Spleen (tissue), 11 donors: Measurements from ENCODE around the gene CCNB1. TPM values are rescaled to one million over a fixed set of nuclear protein-coding genes. Genes with fewer than 3 reads are reported as not detected.
"Not testable (repeated sequence)": the region's sequence is repeated elsewhere in the genome, so short reads cannot be mapped to it uniquely, and the experiment has no call there.

Experiments
- DNase-seq: peaks from one replicate; pipeline ENCODE4 v3.0.0-alpha.2; 2020
- H3K27ac ChIP-seq, 8 donors: fragments of 200-600 bp; sonication (generic) in 7 of 8; 1 replicate in 4 of 8; 2 replicates in 4 of 8; pipeline versions ENCODE4 v1.5.0 to v1.8.0; 2016 to 2021; ENCODE audit warnings: inconsistent platforms in 4 of 8, mild to moderate bottlenecking in 4 of 8, moderate library complexity in 1 of 8
- H3K27me3 ChIP-seq, 7 donors: fragments of 200-600 bp; sonication (generic) in 6 of 7; replicated peaks in 1 of 7; 1 replicate in 4 of 7; 2 replicates in 3 of 7; pipeline versions ENCODE4 v1.5.0 to v1.8.0; 2016 to 2021; ENCODE audit warnings: inconsistent platforms in 3 of 7, mild to moderate bottlenecking in 1 of 7
- H3K36me3 ChIP-seq, 6 donors: fragments of 200-600 bp; sonication (generic) in 5 of 6; 1 replicate in 4 of 6; 2 replicates in 2 of 6; pipeline versions ENCODE4 v1.5.0 to v1.8.0; 2016 to 2021; ENCODE audit warnings: inconsistent platforms in 2 of 6
- H3K4me1 ChIP-seq, 6 donors: fragments of 200-600 bp; sonication (generic) in 5 of 6; 1 replicate in 3 of 6; 2 replicates in 3 of 6; pipeline versions ENCODE4 v1.5.0 to v1.8.0; 2016 to 2021; ENCODE audit warnings: inconsistent platforms in 3 of 6
- H3K4me3 ChIP-seq, 8 donors: fragments of 200-600 bp; sonication (generic) in 7 of 8; 1 replicate in 4 of 8; 2 replicates in 4 of 8; pipeline versions ENCODE4 v1.5.0 to v1.8.0; 2016 to 2021; ENCODE audit warnings: inconsistent platforms in 4 of 8, mild to moderate bottlenecking in 4 of 8, moderate library complexity in 2 of 8
- H3K9me3 ChIP-seq, 8 donors: fragments of 200-600 bp; sonication (generic) in 7 of 8; 1 replicate in 4 of 8; 2 replicates in 4 of 8; pipeline versions ENCODE4 v1.5.0 to v1.8.0; 2016 to 2021; ENCODE audit warnings: inconsistent platforms in 4 of 8
- CTCF ChIP-seq, 11 experiments: fragments of 200-600 bp in 7 of 11; fragments of 450-650 bp in 4 of 11; sonication (generic) in 4 of 11; IDR thresholded peaks in 8 of 11; conservative IDR thresholded peaks in 3 of 11; 1 replicate in 7 of 11; 2 replicates in 4 of 11; pipeline versions ENCODE4 v1.4.0 to v1.8.0; 2016 to 2021; ENCODE audit warnings: antibody characterized with exemption in 11 of 11, inconsistent platforms in 4 of 11, mild to moderate bottlenecking in 1 of 11
- POLR2A ChIP-seq, 3 donors: fragments of 450-650 bp; IDR thresholded peaks; one replicate each; pipeline ENCODE4 v1.5.1; 2017; ENCODE audit warnings: antibody characterized with exemption in 3 of 3, mild to moderate bottlenecking in 1 of 3
- POLR2AphosphoS5 ChIP-seq, 3 donors: sonication (generic); formaldehyde crosslinking; IDR thresholded peaks; one replicate each; pipeline ENCODE4 v1.5.1; 2017; ENCODE audit warnings: antibody characterized with exemption in 3 of 3
- WGBS, 5 donors: extraction: QIAGEN DNeasy Blood & Tissue Kit in 3 of 5; methylation state at CpG; one replicate each; pipeline versions ENCODE4 v1.1.5 to v1.1.7; 2013 to 2018; 5-methylcytosine and 5-hydroxymethylcytosine counted together
- intact Hi-C: fragments of 100-400 bp; cut with DNase I; formaldehyde crosslinking; loops from one replicate; pipeline ENCODE4 v1.15.0; 2023; ENCODE audit warnings: low total_unique reads
- polyA plus RNA-seq, 3 donors: library from polyadenylated mRNA; stranded (reverse); fragments of 200-250 nt; gene quantifications; one replicate each; pipeline ENCODE4 v1.2.1, GENCODE V29; 2013
- total RNA-seq, 7 donors: library from RNA; depleted of rRNA in 3 of 7; stranded (reverse); fragments of >200 nt in 3 of 7; fragmentation: NEBNext Ultra II Directional in 4 of 7; extraction: Animal tissue kit (Norgen Biotek cat#: 25700) in 4 of 7; gene quantifications; one replicate each; pipeline versions ENCODE4 v1.1.0 to v1.2.1, GENCODE V29; 2016 to 2021
- donor health status: healthy with polysubstance abuse.
- donor health status: DM: no; HTN: no; CAD: no; lungs with moderate emphysema.
- donor health status: DM: no; HTN: no; CAD: no.
- donor health status: Bipolar disorder and iron deficiency.
- donor health status: healthy.
- donor health status: DM: no; HTN: no; CAD: no.
- donor health status: DM: yes; HTN: yes; CAD: no.

CCNB1 gene
- total and polyA plus RNA-seq, 10 donors: 3.7 to 22.6 (median 11.2) TPM

DNA sequence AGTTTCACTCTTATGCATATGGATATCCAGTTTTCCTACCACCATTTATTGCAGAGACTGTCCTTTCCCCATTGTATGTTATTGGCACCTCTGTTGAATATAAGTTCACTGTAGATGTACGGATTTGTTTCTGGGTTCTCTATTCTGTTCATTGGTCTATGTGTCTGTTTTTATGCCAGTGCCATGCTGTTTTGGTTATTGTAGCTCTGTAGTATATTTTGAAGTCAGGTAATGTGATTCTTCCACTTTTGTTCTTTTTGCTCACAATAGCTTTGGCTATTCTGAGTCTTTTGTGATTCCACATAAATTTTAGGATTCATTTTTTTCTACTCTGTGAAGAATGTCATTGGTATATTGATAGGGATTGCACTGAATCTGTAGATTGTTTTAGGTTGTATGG lies 26.1 kb upstream of the CCNB1 start:
- DNase-seq: no peak
- Histone ChIP-seq H3K27me3 (no peaks in the 10 kb centered on the region), H3K36me3 (no peaks in the 10 kb centered on the region), H3K4me1 (no peaks in the 10 kb centered on the region), H3K4me3 (no peak overlapping the region), H3K27ac (no peak overlapping the region), H3K9me3 (peaks cover 0 to 12% (median 9%) of the 10 kb centered on the region in 8 donors)
- intact Hi-C loops: no loop called here
- TF ChIP-seq POLR2A (IDR thresholded peaks at IDR 0.05): no peak
- no peak for TF ChIP-seq CTCF (IDR thresholded peaks at IDR 0.05 in 8 of 11, conservative IDR thresholded peaks at IDR 0.05 in 3 of 11)
- no peak for TF ChIP-seq POLR2AphosphoS5 (IDR thresholded peaks at IDR 0.05)
- WGBS, 5 donors: 81 to 100% (median 89%) methylated on average over 1 of the region's 1 CpG

GRCh38 chr5:69148576-69148975 lies 18.4 kb upstream of the CCNB1 start:
- DNase-seq, H3K9me3 ChIP-seq, H3K27ac ChIP-seq, H3K4me1 ChIP-seq, H3K4me3 ChIP-seq, H3K27me3 ChIP-seq, intact Hi-C loops, H3K36me3 ChIP-seq: not testable (repeated sequence)
- 94 to 97% (median 95%) methylated on average over 7 of the region's 7 CpGs for WGBS, 5 donors

- intact Hi-C loops: no loop called here
- H3K9me3 ChIP-seq: no peaks in the 10 kb centered on the region
- H3K4me3 ChIP-seq: no peak overlapping the region
- TF ChIP-seq POLR2AphosphoS5 (IDR thresholded peaks at IDR 0.05) (no peak), POLR2A (IDR thresholded peaks at IDR 0.05) (no peak), CTCF (IDR thresholded peaks at IDR 0.05 in 8 of 11, conservative IDR thresholded peaks at IDR 0.05 in 3 of 11) (no peak)
- H3K27ac ChIP-seq: no peak overlapping the region
- H3K27me3 ChIP-seq: no peaks in the 10 kb centered on the region
- no peak for DNase-seq
- no peaks in the 10 kb centered on the region for H3K4me1 ChIP-seq
- 79 to 96% (median 91%) methylated on average over 2 of the region's 2 CpGs for WGBS, 5 donors
- H3K36me3 ChIP-seq: no peaks in the 10 kb centered on the region
These were observed 17.8 kb upstream of the CCNB1 start for GRCh38 chr5:69148981-69149675.

GRCh38 chr5:69149676-69150010 lies 17.3 kb upstream of the CCNB1 start:
- DNase-seq: no peak
- Histone ChIP-seq H3K4me1 (no peaks in the 10 kb centered on the region), H3K27ac (no peak overlapping the region), H3K4me3 (no peak overlapping the region), H3K27me3 (no peaks in the 10 kb centered on the region), H3K9me3 (no peaks in the 10 kb centered on the region), H3K36me3 (no peaks in the 10 kb centered on the region)
- no peak for TF ChIP-seq POLR2A (IDR thresholded peaks at IDR 0.05)
- no peak for TF ChIP-seq CTCF (IDR thresholded peaks at IDR 0.05 in 8 of 11, conservative IDR thresholded peaks at IDR 0.05 in 3 of 11)
- no peak for TF ChIP-seq POLR2AphosphoS5 (IDR thresholded peaks at IDR 0.05)
- intact Hi-C loops: no loop called here
- WGBS, 5 donors: 87 to 96% (median 89%) methylated on average over 5 of the region's 5 CpGs

DNA sequence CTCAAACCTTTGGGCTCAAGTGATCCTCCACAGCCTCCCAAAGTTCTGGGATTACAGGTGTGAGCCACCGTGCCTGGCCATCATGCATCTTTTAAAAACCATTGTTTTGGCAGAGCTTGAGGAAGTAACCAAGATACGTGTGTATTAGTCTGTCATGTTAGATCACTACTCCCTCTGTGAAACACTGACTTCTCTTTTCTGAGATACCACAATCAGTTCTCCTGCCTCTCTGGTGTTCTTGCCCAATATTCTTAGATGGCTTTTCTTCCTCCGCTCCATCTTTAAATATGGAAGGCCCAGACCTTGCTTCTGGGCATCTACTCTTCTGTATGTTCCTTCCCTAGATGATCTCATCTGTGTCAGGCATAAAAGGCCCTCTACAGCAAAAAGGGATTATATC lies 14.2 kb upstream of the CCNB1 start:
- whole genome bisulfite sequencing, 5 donors: 35 to 73% (median 61%) methylated on average over 3 of the region's 3 CpGs
- no peaks in the 10 kb centered on the region for H3K4me1 ChIP-seq
- TF ChIP-seq POLR2AphosphoS5 (IDR thresholded peaks at IDR 0.05) (no peak), CTCF (IDR thresholded peaks at IDR 0.05 in 8 of 11, conservative IDR thresholded peaks at IDR 0.05 in 3 of 11) (no peak), POLR2A (IDR thresholded peaks at IDR 0.05) (no peak)
- no peaks in the 10 kb centered on the region for H3K36me3 ChIP-seq
- H3K9me3 ChIP-seq: no peaks in the 10 kb centered on the region
- no peak overlapping the region for H3K4me3 ChIP-seq
- no peak overlapping the region for H3K27ac ChIP-seq
- intact Hi-C loops: no loop called here
- H3K27me3 ChIP-seq: no peaks in the 10 kb centered on the region
- no peak for DNase-seq
